Embryonic facial prominence (tissue), 1 donor: ENCODE data around the gene LOXL1.
A peak's percentile ranks its signal among the peaks of the same experiment; 100 is the strongest.
"Not testable (repeated sequence)": the region's sequence is repeated elsewhere in the genome, so short reads cannot be mapped to it uniquely, and the experiment has no call there.

Source experiments
- DNase-seq: peaks from one replicate; pipeline ENCODE4 v3.0.0-alpha.2; 2016; ENCODE audit errors: extremely low spot score

The LOXL1 gene

DNA sequence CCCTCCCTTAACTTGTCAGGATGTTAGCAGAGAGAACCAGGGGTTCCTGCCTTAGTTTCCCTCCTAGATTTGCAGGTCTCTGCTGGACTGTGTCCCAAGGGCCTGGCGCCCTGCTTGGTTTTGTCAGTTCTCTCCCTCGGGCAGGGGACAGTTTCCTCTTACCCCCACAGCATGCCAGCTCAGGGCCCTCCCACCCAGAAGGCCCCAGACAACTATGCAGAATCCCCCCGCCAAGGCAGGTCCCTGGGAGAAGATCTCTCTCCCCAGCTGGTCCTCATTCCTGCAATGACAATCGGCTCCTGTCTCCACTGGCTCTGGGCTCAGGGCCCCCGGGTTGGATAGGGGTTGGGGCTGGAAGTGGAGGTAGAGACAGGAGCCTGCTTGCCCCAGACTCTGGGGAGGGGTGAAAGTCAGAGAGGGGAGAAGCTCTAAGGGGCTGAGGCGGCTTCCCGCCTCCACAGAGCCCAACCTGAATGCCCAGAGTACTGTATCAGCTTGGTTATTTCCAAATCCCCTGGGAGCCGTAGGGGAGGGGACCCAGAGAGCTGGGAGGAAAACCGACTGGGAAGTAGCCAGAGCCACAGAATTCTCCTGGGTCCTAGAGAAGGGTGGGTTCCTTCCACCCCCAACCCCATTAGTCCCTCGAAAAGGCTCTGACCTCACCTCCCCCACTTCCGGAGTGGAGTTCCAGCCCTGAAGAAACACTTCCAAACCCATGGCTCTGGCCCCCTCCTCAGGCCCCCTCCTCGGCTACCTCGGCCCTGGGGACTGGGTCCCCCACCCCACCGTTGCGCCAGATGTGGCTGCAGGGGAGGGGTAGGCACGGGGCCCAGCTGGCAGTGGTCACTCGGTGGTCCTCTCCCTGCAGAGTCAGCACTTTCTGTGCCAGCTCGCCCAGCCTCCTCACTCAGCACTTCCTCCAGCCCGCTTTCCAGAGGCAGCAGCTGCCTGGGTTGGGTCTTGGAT is 3.8 kb upstream of the LOXL1 start:
- DNase-seq = peak; percentile 54

DNA sequence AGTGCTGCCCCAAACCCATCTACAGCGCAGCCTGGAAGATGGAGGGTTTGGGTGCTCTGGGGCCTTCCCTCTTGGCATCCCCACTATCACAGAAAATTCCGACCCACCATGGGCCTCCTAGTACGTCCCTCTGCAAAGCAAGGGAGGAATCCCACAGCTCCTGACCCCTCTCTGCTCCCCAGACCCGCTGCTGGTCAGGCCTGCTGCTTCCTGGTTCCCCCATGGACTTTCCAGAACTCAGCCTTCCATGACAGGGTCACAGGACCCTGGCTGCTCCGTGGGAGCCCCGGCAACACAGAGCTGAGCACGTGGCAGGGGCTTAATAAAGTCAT is 3.1 kb upstream of the LOXL1 start:
- no peak for DNase-seq

DNA sequence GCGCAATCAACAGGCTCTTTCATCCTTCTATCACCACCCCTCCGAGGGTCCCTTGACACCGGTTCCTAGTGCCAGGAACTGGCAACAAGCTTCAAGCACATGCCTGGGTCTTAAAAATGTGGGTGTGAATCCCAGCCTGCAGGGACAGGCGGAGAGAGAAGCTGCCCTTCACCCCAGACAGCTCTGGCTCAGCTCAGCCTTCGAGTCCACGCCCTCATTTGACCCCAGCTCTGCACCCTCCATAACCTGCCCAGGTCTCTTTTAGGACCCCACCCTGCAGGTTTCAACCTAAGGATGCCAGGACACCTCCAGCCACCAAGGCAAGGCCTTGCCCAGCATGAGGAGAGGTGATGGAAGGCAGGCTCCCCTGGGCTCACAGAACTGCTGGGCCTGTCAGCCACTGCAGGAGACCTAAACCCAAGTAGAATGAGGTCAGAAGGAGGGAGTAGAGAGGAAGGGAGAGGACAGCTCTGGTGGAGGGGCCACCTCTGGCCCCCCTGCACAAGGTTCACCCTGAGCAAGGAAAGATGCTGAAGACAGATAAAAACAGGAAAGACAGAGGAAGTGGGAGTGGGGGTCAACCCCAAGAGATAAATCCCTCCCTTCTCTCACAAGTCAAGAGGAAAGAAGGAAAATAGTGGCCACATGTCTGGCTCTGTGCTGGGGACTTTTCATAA is 2.6 kb upstream of the LOXL1 start:
- DNase-seq = no peak

DNA sequence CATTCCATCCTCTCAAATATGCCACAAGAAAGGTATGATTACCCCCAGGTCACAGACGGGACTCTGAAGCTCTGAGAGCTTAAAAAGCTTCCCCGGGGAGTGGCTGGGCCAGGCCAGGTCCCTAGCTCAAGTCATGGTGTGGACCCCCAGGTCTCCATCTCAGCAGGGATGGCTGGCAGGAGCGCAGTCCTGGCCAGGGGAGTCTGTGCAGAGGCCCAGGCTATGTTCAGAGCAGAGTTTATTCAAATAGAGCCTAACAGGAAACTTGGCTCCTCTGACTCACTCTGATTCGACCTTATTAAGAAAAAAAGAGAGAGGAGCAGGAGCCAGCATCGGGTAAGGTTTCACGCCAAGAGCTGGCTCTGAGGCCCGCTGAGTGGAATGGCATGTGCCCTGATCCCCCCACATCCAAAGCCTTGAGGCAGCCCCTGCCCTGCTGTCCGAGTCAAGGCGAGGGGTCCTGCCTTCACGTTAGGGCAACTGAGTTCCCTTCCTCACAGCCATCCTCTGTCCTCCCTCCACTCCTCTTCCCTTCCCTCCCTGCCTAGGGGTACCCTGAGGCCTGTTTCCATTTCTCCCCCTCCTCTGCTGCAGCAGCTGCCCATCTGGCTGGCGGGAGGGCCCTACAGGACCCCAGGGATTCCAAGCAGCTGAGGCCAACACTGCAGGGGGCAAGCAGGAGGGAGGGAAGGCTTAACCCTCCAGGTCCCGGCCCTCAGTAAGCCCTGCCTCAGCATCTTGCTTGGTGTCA is 1.9 kb upstream of the LOXL1 start:
- peak; percentile 68 for DNase-seq

DNA sequence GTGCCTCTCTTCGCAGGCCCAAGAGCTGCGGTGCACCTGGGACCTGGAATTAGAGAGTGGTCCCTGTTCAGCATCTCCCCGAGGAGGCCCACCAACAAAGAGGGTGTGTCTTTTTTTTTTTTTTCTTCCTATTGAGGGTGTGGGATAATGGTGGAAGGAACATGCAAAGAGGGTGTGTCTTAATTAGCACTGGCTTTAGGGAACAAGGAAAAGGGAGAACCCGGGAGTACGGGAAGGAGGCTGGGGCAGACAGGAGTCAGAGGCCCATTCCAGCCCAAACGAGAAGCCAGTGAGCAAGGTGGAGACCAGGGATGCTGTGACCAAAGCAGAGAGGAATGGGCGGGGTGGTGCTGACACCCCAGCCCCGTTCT is 429 bp upstream of the LOXL1 start:
- no peak for DNase-seq

DNA sequence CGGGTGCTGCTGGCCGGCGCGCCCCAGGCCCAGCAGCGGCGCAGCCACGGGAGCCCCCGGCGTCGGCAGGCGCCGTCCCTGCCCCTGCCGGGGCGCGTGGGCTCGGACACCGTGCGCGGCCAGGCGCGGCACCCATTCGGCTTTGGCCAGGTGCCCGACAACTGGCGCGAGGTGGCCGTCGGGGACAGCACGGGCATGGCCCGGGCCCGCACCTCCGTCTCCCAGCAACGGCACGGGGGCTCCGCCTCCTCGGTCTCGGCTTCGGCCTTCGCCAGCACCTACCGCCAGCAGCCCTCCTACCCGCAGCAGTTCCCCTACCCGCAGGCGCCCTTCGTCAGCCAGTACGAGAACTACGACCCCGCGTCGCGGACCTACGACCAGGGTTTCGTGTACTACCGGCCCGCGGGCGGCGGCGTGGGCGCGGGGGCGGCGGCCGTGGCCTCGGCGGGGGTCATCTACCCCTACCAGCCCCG is 777 bp downstream of the LOXL1 start:
- no peak for DNase-seq

DNA sequence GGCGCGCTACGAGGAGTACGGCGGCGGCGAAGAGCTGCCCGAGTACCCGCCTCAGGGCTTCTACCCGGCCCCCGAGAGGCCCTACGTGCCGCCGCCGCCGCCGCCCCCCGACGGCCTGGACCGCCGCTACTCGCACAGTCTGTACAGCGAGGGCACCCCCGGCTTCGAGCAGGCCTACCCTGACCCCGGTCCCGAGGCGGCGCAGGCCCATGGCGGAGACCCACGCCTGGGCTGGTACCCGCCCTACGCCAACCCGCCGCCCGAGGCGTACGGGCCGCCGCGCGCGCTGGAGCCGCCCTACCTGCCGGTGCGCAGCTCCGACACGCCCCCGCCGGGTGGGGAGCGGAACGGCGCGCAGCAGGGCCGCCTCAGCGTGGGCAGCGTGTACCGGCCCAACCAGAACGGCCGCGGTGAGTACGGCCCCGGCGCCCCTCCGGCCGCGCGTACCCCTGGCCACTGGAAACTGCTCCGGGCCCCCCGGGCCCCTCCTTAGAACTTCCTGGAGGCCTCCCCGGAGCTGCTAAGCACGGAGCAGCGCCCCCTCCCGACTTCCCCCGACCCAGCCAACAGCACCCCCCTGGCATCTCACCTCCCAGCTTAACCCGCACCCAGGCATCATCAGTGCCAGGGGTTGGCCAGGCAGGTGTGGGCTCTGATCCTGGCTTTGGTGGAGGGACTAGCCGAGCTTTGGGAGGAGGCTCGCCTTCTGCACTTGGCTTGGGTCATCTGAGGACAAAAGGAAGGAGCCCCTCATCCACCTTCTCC is 1.4 kb downstream of the LOXL1 start:
- no peak for DNase-seq

DNA sequence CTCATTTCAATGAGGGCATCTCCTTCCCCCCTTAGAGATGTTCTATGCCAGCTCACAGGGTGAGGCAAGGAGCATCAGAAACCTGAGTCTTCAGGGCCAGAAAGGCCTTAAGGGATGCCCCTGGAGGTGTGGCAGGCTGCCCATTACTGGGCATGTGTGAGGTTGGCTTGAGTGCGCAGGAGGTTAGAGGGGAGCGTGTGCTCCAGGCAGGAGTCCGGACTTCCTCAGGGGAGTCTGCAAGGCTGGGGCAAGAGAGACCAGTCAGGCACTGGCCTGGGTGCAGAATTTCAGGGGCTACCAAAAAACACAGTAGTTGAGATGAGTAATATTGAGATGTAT is 1.9 kb downstream of the LOXL1 start:
- DNase-seq = no peak

DNA sequence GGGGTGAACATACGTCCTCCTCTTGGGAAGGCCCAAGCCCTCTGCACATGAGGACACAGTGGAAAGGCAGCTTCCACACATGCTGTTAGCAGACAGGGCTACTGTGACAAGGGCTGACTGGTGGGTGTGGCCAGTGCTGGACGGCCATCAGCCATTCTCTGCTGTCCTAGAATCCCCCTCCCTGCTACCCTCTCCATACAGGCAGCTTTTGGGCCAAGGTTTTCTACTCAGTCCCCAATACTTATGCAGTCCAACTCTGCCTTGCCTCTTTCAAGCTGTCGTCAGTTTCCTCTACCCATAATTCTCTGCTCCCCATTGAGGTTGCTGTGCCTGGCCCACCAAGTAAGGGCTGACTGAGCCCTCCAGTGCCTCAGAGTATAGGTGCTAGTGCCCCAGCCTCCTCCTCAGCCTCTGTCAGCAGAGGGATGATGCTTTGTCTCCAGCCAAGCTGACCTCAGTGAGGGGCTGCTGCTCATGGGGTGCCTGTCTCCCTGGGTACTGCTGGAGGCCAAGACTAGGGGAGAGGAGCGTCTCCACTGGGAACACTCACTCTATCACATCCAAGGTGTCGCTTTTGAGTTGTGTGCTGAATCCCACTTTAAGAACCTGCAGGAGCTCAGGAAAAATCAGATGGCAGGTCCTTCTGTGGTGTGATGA is 2.8 kb downstream of the LOXL1 start:
- DNase-seq = no peak

DNA sequence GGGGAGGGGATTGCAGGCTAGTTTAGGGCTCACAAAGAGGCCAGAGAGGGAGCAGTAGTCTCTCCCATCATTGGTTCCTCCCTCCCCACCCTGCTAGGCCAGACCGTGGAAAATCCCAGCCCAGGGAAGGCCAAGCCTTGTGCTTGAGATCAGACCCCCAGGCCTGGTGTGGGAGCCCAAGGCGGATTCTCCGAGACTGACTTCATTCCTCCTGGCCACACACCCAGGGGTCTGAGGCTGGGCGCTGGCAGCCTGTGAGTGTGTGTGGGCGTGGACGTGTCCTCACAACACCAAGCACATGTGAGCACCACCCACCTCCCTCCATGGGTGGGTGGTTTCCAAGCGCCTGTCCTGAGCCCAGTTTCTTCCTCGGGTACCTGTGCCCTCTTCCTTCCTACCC is 4.1 kb downstream of the LOXL1 start:
- no peak for DNase-seq

DNA sequence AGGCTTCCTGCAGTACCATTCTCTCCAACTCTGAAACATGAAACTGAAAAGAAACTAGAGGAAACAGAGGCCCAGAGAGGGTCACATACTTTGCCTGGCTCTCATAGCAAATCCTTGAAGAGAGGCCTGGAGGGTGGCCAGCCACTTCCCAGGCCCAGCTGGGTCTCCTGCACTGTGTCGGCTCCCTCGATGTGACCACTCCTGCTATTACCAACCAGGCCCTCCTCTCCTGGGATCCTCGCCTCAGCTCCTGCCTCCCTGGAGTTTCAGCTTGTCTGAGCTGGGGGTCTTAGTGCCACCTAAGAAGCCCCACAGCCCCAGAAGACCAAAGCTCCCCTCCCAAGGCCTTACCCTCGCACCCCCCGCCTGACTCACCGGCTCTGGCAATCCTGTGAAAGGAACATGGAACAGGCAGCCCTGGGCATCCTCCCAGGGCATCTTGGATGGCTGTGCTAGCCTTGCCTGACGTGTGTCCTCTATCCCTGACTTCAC is 4.6 kb downstream of the LOXL1 start:
- no peak for DNase-seq

DNA sequence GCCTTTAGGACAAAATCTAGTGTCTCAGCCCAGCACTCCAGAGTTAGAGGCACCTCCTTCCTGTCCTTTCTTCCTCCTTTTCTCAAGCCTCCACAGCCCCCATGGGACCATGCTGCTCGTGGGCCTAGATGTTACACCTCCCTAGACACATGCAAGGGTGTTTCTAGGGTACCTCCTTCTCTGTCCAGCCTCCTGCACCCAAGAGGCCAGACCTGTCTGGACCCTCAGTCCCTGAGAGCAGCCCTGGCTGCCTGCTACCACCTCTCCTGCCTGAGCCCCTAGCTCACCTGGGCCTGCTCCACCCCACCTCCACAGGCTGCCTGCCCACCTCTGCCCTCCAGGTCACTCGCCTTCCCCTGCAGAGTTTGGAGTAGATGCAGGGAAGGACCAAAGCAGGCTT is 5.2 kb downstream of the LOXL1 start:
- no peak for DNase-seq

DNA sequence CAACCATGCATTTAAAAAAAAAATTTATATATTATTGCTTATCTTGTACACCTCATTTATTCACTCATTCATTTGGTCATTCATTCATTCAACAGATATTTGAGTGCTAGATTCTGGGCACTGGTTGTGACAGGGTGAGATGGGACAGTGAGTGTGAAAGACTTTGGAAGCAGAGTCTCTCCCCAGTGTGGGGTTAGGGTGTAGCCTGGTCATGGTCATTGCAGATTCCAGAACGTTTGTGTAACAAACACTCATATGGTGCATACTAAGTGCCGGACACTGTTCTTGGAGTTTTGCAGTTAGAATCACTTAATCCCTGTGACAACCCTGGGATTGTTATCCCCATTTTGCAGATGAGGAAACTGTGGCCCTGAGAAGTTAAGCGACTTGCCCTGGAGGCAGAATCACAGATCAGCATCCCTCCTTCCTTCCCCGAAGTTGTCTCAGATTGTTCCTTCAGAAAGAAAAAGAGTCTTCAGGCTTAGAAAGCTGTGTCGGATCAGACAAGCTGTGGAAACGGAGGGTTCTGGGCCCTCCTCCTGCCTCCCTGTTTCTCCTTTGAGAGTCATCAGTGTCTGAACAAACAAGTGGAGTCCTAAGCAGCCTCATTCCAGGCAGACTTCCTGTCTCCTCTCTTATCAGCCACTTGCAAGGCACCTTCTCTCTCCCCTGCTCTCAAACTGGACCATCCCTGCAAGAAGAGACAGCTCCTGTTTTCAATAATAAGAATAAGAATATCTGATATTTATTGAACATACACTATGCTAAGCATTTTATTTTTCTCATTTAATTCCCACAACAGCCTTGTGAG is 6.3 kb downstream of the LOXL1 start:
- no peak for DNase-seq

DNA sequence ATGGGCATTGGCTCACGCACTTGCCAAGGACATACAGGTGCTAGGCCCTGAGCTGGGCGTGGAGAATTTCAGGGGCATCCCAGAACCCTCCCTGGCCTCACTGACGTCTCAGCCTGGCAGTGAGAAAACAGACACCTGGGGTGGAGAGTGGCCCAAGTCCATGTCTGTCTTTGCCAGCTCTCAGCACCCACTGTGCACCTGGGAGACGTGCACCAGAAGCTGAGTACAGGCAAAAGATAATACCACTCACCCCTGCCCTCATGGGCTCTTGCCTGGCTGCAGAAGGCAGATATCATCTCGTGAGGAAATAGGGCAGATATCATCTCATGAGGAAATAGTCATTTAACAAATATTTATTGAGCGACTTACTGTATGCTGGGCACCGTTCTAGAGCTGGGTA is 8.0 kb downstream of the LOXL1 start:
- DNase-seq = no peak

DNA sequence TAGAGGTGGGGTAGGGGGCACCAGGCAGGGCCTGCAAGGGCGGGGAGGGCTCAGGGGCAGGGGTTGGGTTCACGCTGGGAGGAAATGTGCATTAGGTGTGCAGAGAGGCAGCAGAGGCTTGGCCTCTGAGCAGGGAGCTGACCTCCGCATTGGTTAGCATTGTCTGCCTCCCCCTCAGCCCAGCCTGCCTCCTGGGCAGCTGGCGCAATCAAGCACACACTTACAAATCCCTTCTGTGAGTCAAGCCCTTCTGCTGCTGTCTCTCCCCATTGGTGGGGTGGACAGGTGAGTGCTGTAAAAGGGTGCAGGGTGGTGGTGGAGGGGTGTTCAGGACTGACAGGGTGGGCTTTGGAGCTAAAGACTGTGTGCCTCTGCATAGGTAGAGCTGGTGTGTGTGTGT is 9.3 kb downstream of the LOXL1 start:
- no peak for DNase-seq

DNA sequence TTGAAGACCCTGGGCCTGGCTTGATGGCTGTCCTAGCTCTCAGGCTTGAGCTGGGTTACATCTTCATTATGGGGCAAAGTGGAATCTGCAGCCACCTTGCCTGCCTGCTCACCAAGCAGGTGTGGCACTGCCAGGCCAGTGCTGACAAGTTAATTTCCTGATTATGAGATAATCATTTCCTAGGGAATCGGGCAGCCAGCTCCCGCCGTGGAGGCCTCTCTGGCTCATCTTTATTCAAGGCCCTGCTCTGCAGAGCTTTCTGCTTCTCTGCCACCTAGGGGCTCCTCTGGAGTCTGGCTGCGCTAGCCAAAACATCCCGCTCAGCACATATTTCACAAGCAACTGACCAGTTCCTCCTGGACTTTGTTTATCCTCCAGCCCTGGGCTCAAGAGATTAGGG is 9.9 kb downstream of the LOXL1 start:
- no peak for DNase-seq

DNA sequence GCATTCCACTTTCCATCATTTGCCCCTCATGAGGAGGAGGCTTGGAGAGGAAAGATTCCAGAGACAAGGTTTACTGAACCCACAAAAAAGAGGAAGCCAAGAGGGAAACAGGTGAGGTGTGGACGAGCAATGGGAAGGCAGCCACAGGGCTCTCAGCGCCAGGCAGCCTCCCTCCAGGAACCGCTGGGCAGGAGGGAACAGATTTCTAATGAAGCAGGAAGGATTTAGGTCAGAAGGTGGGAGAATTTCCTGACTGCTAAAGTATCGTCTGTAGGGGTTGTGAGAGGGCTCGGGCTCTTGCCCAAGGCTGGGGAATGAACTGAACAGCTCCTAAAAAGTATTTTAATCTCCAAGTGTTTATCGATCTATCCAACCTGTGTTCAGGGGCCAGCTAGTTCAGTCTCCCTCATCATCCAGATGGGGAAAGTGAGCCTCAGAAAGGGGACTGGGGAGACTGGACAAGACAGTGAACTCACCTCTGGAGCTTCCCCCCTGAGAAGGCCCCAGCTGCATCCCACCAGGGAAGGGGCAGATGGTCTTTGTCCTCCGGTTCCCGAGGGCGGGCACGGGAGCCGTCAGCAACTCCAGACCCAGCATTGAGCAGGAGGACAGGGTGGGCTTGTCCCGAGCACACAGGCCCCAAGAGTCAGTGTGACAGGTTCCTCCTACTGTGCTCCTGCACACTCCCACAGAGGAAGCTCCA is 10.5 kb downstream of the LOXL1 start:
- no peak for DNase-seq

DNA sequence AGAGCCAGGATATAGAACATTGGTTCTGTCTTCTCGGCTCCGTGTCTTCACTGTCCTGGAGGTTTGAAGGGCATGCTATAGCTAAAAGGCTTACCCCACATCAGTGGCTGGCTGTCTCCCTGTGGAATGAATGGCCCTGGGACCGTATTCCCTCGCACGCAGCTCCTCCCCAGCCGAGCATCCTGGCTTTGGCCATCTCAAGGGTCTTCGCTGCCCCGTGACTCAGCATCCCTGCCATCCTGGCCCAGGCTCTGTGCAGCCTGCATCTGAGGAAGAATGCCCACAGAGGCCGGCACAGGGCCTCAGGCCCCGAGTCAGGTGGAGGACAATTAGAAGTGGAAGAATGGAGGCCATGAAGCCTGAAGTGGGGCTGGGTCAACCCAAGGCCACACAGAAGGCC is 11.0 kb downstream of the LOXL1 start:
- DNase-seq = no peak

DNA sequence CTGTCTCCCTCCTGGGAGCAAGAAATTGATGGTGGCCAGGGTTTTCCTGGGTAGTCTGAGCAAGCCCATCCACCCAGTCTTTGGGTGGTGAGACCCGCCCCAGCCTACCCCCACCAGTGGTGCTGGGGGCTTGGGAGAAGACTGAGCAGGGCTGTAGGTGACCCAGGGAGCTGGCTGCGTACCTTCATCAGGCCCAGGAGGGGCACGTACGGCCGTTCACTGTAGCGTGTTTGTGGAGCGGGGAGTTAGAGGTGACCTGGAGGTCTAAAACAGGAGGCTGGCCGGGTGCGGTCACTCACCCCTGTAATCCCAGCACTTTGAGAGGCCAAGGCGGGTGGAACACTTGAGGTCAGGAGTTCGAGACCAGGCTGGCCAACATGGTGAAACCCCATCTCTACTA is 11.5 kb downstream of the LOXL1 start:
- no peak for DNase-seq

DNA sequence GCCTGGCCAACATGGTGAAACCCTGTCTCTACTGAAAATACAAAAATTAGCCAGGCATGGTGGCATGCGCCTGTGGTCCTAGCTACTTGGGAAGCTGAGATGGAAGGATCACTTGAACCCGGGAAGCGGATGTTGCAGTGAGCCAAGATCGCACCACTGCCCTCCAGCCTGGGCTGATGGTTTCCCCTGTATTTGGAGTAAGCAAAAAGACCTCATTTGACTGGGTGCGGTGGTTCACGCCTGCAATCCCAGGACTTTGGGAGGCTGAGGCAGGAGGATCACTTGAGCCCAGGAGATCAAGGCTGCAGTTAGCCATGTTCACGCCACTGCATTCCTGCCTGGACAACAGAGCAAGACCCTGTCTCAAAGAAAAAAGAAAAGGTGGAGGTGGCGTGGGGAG is 12.3 kb downstream of the LOXL1 start:
- not testable (repeated sequence) for DNase-seq
